Keratinocyte (primary cell): ENCODE measurements around the gene HMGCS2.

ENCODE experiments used
- EZH2 ChIP-seq: IDR thresholded peaks from one replicate; pipeline ENCODE4 v1.6.1; 2012; ENCODE audit warnings: inconsistent platforms, mild to moderate bottlenecking, low read length, moderate library complexity
- TF ChIP-seq, protein P1 (sequence below), 3 experiments: IDR thresholded peaks in 1 of 3; conservative IDR thresholded peaks in 1 of 3; optimal IDR thresholded peaks in 1 of 3; 2 replicates in 2 of 3; 3 replicates in 1 of 3; pipeline versions ENCODE3 to v1.5.1; 2011; ENCODE audit warnings: low read length in 3 of 3, mild to moderate bottlenecking in 3 of 3, moderate library complexity in 2 of 3, control low read depth in 1 of 3, inconsistent platforms in 1 of 3; ENCODE audit not compliant: insufficient read depth in 2 of 3; ENCODE audit errors: extremely low read depth in 1 of 3

DNA sequence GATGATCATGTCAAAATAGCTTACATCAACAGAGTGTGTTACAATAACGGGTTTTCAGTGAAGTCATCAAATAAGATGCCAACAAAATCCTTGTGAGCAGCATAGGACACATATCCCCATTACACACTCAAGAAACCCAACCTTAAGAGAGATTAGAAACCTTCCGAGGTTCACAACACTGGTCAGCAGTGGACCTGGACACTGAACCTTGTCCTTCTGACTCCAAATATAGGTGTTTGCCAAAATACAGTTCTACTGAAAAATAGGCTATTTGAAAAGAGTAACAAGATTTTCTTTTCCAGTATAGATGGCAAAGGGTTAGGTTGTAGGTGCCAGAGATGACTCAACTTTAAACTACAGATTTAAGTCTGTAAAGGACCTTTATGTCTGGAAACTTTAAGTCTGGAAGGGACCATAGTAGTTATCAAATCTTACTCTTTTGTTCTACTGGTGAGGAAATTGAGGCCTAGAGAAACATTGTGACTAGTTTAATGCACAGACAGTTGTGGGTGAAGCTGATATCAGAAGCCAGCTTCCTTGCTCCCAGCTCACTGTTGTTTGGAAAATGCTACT, 43.4 kb upstream of the HMGCS2 start:
- TF ChIP-seq, protein P1, sequence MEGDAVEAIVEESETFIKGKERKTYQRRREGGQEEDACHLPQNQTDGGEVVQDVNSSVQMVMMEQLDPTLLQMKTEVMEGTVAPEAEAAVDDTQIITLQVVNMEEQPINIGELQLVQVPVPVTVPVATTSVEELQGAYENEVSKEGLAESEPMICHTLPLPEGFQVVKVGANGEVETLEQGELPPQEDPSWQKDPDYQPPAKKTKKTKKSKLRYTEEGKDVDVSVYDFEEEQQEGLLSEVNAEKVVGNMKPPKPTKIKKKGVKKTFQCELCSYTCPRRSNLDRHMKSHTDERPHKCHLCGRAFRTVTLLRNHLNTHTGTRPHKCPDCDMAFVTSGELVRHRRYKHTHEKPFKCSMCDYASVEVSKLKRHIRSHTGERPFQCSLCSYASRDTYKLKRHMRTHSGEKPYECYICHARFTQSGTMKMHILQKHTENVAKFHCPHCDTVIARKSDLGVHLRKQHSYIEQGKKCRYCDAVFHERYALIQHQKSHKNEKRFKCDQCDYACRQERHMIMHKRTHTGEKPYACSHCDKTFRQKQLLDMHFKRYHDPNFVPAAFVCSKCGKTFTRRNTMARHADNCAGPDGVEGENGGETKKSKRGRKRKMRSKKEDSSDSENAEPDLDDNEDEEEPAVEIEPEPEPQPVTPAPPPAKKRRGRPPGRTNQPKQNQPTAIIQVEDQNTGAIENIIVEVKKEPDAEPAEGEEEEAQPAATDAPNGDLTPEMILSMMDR (optimal IDR thresholded peaks at IDR 0.05 in 1 of 3, IDR thresholded peaks at IDR 0.05 in 1 of 3, conservative IDR thresholded peaks at IDR 0.05 in 1 of 3; ENCODE audit: extremely low read depth in 1 of 3, insufficient read depth in 2 of 3, low read length in 3 of 3): no peak
- no peak for TF ChIP-seq EZH2
